ENCODE results near the gene VPS18.
A peak's percentile ranks its signal among the peaks of the same experiment; 100 is the strongest.

Gene VPS18

DNA sequence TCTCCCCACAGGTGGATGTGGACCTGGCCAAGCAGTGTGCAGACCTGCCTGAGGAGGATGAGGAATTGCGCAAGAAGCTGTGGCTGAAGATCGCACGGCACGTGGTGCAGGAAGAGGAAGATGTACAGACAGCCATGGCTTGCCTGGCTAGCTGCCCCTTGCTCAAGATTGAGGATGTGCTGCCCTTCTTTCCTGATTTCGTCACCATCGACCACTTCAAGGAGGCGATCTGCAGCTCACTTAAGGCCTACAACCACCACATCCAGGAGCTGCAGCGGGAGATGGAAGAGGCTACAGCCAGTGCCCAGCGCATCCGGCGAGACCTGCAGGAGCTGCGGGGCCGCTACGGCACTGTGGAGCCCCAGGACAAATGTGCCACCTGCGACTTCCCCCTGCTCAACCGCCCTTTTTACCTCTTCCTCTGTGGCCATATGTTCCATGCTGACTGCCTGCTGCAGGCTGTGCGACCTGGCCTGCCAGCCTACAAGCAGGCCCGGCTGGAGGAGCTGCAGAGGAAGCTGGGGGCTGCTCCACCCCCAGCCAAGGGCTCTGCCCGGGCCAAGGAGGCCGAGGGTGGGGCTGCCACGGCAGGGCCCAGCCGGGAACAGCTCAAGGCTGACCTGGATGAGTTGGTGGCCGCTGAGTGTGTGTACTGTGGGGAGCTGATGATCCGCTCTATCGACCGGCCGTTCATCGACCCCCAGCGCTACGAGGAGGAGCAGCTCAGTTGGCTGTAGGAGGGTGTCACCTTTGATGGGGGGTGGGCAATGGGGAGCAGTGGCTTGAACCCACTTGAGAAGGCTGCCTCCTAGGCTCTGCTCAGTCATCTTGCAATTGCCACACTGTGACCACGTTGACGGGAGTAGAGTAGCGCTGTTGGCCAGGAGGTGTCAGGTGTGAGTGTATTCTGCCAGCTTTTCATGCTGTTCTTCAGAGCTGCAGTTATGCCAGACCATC, 8.6 kb downstream of the VPS18 start:
- no peak for DNase-seq

DNA sequence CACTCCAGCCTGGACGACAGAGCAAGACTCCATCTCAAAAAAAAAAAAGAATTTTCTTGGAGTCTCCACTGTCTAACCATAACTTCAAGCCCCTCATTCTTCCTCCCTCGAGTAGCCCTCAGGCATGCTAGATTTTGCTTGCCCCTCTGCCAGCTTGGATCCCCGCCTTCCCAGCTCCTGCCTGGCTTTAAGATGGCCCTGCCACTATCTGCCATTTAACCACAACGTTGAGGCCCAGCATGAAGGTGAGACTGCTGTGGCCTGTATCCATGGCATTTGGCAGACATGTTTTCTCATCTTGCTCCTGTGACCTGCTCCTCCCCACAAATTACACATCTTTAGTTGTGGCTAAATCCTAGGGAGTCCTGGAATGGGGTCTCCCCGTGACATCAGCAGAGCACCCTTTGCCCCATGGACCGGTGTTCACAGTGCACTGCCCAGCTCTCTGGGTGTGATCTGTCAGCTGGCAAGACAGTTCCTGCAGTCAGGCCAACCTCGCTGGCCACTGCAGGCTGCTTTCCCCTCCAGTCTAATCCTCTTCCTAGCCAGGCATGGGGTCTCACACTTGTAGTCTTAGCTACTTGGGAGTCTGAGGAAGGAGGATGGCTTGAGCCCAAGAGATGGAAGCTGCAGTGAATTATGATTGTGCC, 10.4 kb downstream of the VPS18 start:
- DNase-seq: no peak

DNA sequence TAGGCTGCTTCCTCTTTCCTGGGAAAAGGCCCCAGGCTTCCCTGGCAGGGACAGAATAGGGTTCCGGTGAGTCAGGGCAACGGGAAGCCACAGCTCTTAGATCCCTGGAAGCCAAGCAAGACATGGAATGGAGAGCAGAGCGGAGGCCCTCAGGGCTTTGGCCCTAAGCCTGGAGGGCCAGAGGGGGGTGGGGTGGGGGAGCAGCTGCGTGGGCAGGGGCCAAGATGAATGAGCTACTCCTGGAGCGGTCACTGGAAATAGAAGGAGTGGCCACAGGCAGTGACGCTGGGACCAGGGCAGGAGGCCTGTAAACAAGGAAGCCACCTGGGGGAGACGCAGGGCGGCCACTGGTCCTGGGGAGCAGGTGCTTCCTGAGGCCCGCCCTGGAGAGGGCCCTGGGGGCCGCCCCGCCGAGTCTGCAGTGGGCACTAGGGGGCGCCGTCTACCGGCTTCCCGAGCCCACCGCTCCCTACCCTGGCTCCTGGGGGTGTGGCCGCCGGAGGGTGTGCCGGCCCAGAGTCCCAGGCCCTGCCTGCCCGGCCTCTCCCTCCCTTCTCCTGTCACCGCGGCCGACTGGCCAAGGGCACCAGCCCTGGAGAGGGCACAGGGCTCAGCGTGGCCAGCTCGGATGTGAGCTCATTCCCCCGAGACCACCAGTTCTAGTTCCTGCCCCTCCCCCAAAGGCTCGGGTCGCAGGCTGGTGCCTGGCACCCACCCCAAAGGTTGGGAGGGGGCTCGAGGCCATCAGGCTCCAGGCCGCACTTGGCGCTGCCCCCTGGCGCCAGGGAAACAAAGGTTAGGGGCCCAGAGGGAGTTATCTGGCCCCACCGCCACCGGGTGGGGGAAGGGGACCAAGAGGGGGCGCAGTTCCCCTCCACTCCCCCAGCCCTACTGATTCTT, 12.1 kb downstream of the VPS18 start:
- DNase-seq: peak; percentile 89

DNA sequence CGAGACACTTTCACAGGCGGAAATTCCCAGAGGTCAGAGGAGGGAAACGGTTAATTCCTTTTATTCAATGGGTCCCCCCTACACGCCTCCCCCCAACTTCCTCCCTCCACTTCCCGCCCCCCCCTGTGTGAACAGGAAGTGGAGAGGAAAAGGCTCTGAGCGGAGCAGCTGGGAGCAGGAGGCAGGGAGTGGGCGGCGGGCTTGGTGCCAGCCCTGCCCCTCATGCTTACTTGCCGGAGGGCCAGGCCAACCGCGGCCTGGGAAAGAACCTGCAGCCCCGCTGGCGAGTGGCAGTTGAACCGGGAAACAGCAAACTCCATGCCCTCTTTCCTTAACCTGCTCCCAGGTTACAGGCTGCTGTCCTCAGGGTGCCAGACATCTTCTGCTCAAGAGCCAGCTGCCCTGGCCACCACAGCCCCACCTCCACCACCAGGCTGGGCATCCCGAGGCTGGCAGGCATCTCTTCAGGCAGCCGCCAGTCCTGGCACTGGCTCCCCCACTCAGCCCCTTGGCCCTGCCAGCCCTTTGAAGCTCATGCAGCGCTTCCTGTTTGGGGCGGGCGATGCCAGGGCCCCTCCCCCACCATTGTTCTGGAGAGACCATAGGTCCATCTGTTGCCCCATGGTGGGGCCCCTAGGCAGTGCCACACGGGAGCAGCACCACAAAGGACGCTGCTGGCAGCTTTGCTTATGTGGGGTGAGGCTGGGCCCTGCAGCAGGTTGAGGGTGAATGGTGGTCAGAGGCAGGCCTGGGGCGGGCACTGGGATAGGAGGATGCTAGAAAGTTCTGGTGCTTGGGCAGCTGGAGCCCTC, 12.9 kb downstream of the VPS18 start:
- peak; percentile 69 for DNase-seq

DNA sequence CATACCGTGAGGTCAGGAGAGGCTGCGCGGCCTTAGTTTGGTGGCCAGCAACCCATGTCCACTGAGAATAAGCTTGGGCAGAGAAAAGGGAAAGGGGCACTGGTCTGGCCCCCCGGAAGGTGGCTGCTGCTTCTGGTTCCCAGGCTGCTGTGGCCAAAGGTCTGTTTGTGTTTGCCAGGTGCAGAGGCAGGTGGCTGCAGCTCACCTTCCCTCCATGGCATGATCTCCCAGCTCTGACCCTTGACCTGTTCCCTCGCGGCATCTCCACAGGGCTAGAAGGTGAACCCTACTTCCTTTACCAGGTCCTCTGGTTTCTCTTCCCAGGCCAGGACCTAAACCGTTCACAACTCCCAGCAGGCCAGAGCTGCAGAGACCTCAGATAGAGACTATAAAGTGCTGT, 13.8 kb downstream of the VPS18 start:
- DNase-seq: no peak

DNA sequence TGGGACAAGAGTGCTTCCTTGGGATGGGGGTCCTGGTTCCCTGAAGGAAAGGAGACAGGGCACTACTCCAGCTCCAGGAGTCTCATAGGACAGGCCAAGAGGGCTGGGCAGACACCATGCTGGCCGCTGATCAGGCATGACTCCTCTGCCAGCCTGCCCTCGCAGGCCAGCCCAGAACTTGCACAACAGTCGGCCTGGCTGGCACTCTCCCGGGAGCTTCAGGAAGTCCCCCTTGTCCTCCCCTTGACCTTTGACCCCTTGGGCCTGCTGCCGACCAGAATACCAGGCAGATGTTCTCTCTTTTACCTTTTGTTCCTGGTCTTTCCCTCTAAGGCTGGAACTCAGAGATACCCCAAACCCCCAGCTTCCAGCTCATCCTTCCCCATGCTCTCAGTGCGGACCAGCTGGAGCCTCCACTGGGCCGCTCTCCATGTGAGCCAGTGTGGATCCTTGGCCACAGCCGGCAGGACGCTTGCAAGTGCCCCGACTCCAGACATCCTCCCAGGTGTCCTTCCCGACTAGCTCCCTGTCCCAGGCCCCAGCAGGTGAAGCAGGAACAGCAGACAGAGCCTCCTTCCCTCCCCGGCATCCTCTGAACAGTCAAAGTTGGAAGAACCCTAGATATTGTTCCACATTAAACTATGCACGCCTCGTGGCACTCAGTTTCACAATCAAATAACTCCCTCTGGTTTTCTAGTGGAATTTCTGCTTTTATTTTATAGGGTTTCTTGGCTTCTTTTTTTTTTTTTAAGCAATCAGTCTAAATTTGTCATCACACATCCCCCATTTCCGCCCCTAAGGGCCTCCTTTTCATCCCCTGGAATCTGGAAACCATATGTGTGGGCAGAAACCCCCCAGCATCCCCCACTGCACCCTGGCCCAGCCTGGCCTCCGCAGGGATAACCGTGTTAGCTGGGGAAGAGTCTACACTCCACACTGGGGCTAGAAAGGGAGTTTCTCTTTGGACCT, 15.7 kb downstream of the VPS18 start:
- no peak for DNase-seq

DNA sequence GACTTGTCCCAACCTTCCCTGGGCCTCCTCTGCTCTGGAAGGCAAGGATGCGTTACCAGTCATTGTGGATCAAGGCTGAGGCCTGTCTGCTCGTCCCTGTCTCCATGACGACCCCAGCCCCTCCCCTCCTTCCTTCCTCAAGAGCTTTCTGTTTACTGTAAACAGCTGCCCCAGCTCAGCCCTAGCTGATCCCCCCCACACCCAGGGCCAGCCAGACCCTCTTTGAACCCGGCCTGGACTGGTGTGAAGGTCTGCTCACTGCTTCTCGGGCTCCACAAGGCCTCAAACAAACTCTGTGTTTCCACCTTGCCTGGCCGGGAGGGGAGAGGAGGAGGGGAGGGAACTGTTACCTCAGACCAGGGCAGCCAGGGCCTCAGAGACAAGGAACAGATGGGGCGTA, 16.9 kb downstream of the VPS18 start:
- DNase-seq: no peak

DNA sequence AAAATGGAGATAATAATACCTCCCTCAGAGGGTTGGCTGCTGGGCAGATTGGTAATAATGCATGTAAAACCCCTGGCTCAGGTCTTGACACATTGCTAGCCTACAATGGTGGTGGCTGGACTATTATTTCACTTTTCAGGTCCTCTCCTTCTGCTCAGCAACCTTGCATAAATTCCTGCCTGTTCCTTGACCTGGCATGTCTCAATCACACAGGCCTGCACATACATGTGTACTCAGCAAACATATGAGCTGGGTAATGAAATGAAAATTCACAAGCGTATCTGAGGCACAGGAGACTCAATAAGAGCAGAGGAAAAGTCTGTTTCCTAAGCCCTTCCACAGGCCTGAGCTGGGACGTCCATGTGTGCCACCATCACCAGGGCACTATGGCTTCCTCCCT, 17.4 kb downstream of the VPS18 start:
- DNase-seq: no peak

DNA sequence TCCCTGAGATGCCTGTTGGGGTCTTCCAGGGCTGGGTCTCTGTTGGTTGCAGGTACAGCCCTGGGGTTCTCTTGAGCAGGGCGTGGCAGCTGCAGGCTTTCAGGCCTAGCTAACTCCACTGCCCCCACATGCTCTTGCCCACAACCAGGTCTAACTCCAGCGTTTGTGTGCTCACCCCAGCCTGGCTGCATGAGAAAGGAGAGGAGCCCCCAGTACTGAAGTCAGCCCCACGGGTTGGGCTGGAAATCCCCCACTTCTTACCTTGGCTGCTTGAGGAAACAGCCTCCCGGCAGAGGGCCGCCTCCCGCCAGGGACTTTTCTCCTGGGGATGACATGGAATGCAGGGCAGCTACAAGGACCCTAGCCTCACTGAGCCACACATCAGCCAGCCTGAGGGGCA, 18.2 kb downstream of the VPS18 start:
- no peak for DNase-seq

DNA sequence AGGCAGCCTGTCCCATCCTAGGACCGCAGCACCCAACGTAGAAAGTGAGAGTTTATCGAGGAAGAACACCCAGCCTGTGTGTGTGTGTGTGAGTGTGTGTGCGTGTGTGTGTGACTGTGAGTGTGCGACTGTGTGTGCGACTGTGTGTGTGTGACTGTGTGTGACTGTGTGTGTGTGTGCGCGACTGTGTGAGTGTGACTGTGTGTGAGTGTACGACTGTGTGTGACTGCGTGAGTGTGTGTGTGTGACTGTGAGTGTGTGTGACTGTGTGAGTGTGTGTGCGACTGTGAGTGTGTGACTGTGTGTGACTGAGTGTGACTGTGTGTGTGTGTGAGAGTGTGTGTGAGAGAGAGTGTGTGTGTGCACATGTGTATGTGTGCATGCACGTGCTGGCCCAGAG, 19.8 kb downstream of the VPS18 start:
- DNase-seq: no peak

DNA sequence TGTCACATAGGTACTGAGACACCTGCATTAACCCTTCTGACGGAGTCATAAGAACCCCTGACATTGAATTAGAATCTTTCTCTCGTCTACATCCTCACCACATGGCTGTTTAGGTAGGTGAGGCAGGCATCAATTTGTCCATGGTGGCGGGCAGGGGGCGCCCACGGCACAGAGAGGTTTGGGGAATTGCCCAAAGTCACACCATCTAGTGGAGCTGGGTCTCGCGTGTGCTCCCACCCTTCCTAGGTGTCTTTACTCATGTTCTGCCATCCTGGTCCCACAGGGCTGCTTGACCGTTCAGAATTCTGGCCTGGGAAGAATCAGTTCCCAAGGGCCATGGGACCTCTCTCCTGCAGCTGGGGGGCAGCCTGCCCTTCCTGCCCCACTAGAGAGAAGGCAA, 20.2 kb downstream of the VPS18 start:
- no peak for DNase-seq

DNA sequence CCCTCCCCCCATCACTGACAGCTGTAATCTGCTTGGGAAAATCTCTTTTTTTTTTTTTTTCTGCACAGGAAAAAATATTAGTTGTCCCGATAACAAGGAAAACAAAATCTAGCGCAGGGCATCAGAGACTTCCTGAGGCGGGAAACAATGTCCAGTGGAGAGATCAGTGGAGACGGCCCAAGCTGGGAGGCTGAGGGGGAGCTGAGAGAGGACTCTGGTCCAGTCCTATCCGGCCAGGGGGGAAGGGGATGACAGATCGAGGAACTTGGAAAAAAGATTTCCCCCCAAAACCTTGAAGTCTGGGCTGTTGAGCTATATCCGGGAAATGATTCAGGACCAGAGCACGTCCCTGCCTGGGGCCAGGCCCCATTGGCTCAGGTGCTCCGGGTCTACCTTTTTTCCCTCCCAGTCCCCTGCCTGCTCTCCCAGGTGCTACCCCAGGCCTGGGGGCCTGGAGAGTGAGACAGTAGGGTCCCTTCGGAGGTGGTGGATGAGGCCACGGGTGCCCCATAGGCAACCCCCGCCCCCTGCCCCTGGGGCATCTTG, 20.9 kb downstream of the VPS18 start:
- DNase-seq: no peak

DNA sequence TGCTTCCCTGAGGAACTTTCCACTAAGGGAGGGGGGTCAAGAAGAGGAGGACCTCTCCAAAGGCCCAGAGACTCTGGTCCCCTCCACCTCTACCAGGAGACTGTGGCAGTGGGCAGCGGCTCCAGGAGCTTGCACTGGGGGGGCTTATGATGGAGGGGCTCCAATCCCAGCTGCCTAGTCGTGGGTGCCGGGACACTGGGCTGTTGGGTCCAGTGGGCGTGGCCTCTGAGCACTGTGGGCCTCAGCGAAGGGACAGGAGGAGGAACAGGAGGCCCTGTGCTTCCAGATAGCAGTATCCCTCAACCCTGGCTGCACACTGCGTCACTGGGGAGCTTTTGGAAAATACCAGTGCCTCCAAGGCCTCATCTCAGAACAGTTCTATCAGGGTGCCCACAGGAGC, 21.4 kb downstream of the VPS18 start:
- DNase-seq: no peak

DNA sequence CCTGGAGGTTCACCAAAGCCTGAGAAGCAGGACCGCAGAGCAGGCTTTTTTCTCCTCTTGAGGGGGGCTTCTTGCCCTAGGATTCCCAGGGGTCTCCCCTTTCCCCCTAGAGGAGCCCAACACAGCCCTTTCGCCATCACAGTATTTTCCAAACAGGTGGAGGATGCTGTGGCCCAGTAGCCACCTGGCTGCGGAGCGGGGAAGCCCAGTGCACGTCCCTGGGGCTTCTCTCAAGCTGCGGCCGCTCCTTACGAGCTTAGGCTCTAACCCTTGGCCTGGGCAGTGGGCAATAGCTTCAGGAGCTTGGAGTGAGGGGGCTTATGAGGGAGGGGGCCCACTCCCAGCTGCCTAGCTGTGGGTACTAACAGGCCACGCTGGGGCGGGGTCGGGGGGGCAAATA, 23.3 kb downstream of the VPS18 start:
- no peak for DNase-seq

DNA sequence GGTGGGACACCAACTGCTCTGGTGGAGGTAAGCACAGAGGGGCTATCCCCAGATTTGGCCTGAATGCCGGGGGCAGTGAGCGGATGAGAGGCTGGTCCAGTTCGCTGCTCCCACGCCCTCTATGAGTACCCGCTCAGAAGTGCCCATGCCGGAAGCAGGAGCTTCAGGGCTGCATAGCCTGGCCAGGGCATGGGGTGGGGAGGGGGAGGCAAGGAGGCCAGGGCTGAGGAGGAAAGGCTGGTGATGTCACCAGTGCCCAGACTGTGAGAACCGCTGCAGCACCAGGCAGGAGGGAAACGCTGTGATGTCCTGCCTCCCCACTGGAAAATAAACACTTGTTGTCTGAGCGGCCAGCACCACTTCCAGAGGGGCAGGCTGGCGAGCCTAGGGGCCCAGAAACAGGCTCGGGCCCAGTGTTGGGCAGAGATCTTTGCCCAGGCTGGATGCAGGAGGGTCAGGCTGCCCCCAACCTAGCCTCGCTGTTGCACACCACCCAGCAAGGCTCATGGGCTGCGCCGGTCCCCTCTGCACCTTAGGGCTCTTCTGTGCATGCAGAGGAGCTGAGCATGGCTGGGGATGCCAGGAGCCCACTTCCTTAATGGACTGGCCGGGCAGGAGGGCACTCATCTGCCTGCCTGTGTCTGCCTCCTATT, 24.0 kb downstream of the VPS18 start:
- DNase-seq: no peak

DNA sequence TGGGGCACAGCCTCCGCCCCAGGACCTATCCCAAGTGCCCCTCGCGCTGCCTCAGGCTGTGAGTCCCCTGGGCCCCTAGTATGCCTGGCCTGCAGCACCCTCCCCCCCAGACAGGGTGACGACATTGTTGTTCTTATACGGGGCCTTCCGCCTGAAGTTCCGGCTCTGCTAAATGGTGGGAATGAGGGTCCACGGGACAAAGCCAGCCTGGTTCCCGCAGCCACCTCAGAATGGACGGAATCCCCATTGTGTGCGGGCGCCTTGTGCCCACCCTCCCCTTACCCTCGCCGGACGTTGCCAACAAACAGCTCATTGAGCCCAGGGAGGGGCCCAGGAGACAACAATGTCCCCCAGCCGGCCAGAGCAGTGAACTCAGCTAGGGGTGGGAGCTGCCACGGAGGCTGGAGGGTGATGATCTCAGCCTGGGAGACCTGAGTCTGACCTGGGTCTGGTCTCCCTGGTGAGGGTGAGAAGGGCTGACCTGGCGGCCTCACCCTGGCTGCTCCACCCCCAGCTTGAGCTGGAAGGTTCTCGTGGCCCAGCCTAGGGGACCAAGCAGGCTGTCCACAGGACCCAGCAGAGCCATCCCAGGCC, 24.6 kb downstream of the VPS18 start:
- no peak for DNase-seq

DNA sequence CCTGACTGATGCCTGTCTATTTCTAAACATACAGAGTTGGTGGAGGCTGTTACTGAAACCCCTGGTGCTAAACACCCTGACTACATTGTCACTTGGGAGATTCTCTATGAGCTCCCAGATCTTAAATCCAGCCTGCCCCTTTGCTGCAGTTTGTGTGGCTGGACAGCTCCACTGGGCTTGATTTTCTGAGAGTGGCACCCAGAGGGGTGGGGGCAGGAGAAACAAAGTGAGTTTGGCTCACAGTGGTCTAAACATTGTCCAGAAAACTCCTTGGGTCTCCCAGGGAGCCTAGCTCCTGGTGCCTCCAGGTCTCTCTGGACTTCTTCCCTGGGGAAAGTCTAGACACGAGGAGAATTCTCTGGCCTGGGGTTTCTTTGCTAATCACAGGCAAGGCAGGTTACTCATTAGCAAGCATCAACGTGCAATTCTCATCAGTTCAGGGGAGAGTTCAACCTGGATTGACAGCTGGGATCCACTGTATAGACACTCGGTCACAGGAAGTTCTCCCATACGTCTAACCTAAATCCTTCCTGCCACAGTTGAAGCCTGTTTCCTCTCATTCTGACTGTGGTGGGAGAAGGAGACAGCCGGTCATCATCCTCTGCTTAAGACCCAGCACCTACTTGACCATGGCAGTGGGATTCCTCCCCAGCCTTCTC, 27.8 kb downstream of the VPS18 start:
- DNase-seq: no peak

DNA sequence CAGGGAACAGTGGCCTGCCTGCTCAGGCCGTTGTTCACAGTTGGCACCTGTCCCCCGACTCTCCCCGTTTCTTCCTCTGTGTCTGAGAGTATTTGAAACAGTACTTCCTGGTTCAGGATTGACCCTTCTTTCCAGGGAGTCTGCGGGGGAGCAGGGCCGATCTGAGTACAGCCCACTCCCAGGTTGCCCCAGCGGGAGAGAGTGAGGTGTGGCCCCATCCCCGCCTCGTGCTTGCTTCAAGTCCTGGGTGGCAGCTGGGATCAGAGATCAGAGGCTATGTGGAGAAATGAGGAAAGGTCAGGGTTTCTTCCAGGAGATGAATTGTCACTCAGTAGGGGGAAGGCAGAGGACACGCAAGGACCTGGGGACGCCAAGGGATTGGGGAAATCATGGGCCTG, 28.4 kb downstream of the VPS18 start:
- no peak for DNase-seq

DNA sequence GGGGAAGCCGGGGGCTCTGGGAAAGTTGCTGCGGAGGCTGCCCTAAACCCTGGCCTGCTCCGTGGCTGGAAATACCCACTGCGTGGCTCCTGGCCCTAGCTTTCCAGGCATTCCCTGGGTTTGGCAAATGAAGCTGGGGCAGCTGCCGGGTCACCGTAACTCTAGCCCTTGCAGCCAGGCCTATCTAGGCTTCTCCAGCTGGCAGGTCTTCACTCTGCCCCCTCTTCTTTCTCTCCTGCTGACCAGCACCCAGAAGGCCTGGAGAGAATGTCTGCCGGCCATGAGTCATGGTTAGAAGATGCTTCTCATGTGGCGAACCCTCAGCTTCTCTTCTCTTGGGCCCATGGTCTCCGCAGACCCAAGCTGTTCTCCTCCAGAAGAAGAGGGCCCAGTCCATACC, 29.3 kb downstream of the VPS18 start:
- DNase-seq: no peak

DNA sequence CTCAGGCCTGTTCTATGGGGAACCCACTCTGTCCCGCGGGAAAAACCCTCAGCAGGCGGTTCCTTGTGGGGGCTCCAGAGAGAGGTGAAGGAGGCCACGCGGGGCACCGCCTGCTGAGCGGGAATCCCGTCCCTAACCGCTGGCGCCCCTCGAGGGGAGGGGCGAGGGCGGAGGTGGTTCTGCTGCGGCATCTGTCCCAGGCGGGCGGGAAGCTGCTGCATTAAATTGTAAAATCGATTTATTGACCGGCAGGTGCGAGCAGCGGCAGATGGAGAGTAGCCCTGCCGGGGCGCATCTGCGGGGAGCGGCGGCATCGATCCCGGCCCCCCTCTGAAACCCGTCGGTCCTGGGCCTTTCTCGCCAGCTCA, 31.2 kb downstream of the VPS18 start:
- DNase-seq: no peak

Data from stimulated activated CD4-positive, alpha-beta T cell treated with anti-CD3 and anti-CD28 coated beads, Interleukin-15, amount 100 ng/mL, for 24 hours (primary cell).